Activated CD4-positive, alpha-beta T cell treated with anti-CD3 and anti-CD28 coated beads for 4 hours (primary cell): ENCODE measurements around the gene RNASE1.

Experiments
- DNase-seq, 2 donors: peaks; one replicate each; pipeline ENCODE4 v3.0.0-alpha.2; 2020

RNASE1 gene

DNA sequence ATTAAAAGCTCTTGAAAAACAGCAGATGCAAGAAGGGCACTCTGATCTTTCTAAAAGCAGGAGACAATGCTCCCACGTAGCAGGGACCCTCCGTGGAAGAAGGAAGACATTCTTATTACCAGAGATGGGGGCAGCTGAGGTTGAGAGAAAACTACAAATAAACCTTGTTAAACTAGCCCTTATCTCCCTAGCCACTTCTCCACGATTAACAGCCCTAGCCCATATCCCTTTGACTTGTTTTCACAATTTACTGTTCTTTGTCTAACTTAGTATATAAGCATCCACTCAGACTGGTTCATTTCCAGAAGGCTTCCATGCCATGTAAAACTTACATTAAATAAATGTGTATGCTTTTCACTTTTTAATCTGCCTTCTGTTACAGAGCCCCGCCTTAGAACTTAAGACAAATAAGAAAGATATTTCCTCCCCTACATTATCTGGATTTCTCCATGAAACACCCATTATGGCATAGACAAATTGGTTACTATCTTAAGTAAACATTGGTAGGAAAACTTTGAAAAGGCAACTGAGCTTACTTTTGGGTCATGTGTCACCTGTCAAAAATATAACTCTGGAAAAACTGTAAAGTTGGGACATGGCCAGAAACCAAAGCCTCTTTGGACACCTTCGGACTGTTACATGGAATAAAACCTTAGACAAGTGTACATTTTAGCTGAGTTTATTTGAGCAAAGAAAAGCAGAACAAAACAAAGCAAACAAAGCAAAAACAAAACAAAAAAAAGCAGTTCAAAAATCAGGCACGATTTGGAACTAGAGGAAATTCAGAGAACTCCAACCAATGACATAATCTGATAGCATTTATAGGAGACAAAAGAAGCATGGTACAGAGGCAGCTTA, 4.9 kb upstream of the RNASE1 start:
- DNase-seq = no peak

DNA sequence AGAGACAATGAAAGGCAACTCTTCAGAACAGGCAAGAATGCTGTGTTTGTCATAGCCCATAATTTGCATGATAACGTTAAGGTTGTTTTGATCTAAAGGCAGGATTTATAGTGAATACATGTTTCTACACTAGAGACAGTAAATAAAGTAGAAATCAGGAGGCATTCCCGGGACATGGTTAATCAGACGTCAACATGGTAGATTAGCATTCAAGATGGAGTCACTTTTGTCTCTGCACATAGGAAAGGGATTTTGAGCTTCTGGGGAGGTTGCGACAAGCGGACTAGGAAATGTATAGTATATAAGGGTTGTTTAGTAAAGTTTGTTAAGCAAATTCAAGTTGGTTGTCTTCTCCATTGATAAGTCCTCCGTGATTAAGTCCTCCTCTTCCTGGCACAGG, 2.8 kb upstream of the RNASE1 start:
- DNase-seq = no peak

DNA sequence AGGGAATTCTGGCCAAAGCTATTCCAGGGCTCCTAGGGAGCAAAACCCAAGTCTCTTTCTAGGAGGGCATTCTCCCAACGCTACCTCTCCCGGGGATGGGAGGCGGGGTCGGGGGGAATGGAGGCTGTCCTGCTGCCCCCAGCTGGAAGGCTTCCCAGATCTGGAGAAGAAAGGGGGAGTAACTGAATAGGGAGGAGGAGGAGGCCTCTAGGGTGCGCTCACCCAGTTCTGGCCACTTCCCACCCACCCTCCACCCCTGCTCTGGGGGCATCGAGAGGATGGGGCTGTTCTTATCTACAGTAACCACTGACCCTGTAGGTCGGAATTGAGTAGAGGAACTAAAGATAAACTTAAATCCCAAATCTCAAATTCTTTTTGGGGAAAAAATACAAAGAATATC, 579 bp upstream of the RNASE1 start:
- no peak for DNase-seq

DNA sequence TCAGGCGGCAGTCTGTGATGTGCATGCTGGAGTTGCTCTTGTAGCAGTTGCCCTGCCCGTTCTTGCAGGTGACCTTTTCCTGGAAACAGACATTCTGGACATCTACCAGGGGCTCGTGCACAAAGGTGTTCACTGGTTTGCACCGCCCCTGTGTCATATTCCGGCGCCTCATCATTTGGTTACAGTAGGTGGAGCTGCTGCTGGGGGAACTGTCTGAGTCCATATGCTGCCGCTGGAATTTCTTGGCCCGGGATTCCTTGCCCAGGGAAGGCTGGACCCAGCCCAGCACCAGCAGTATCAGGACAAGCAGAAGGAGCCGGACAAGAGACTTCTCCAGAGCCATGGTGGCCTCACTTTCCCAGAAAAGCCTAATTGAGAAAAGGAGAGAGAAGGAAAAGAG, 918 bp downstream of the RNASE1 start:
- DNase-seq = no peak

DNA sequence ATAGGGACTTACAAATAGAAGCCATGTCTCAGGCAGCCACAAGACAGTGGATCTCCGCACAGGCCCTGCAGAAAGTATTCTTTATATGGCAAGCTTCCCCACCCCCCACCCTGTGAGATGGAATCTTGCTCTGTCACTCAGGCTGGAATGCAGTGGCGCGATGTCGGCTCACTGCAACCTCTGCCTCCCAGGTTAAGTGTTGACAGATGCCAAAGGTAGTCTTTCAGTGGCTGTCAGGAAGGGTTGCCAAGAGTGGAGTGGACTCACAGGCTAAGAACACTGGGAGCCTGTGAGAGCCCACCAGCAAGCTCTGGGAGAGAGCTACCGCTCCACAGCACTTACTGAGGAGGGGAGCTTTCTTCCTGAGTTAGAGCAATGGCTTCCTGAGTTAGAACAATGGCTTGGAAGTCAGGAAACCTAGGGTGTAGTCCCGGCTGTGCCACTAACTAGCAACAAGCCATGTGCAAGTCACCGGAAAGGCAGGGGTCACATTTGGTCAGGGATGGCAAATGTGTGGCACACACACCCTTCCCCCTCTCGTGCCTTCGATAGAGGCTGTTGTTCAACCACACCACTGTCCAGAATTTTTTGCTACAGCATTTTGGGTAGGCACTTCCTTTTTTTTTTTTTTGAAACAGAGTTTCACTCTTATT, 2.6 kb downstream of the RNASE1 start:
- no peak for DNase-seq

DNA sequence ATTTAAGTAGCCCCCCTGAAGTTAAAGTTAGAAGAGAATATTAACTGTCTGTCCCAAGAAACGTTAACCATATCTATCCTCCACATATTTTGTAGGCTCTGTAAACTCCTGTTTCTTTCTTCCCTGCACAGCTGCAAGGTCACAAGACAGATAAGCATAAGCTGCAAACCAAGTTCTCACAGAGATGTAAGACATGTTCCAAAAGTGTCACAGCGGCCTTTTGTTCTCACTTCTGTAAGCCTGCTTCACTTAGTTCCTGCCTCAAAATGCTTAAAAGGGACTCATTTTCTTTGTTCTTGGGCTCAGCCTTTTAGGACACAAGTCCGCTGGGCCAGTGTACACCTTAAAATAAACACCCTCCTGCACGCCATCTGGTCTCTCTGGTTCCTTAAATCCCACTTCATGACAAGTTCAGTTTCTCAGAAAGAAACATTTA, 3.2 kb downstream of the RNASE1 start:
- DNase-seq = no peak

DNA sequence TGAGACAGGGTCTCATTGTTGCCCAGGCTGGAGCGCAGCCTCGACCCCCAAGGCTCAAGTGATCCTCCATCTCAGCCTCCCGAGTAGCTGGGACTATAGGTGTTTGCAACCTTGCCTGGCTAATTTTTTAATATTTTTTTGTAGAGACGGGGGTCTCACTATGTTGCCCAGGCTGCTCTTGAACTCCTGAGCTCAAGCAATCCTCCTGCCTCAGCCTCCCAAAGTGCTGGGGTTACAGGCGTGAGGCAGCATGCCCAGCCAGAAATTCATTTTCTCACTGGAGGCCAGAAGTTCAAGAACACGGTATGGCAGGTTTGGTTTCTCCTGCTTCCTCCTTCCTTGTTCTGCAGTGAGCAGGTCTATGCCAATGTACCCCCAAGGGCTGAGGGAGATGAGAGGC, 3.7 kb downstream of the RNASE1 start:
- no peak for DNase-seq

DNA sequence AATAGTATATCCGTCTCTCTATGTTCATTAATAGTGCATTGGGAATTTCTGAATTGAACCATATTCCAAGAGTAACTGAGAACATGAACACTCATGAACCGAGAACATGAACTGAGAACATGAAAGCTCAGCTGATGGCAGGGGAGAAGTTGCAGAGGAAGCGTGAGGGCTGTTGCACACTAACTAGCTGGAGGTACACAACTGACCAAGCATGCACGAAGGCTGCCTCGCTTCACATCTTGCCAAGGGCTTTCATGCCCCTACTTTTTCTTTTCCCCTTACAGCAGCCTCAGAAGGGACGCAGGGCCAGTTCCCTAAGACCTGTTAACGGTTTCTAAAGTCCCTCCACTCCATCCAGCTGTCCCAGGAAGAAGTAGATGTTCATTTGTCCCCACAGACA, 4.3 kb downstream of the RNASE1 start:
- DNase-seq = no peak

DNA sequence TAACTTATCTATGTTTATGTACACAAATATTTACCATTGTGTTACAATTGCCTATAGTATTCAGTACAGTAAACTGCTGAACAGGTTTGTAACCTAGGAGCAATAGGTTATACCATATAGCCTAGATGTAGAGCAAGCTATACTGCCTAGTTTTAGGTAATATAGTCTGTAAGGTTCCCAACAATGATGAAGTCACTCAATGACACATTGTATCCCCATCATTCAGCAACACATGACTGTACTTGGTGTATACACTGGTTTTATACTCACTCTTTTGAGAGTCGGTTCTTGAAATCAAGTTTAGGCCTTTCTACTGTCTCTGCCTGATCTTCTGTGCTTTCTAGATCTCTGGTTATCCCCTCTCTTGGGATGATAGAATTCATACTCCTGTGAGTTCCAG, 5.5 kb downstream of the RNASE1 start:
- DNase-seq = no peak

DNA sequence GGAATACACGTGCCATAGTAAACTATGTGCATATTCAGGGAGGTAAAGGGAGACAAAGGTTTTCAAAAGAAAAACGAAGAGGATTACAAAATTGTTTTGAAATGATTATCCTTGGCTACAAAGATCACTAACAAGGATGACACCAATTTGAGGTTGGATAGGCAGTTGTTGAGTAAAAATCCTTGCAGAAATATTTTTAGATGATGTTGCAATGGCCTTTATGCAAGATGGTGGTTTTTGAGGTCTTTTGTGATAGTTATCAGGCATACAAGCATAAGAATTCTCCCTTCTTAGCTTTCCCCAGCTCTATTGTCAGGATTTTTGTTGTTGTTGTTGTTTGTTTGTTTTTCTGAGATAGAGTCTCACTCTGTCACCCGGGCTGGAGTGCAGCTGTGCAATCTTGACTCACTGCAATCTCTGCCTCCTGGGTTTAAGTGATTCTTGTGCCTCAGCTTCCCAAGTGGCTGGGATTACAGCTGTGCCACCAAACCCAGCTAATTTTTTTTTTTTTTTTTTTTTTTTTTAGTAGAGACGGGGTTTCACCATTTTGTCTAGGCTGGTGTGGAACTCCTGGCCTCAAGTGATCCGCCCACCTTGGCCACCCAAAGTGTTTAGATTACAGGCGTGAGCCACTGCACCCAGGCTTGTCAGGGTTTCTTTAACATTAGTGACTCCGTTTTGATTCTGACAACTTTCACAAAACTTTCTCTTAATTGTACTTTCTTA, 7.8 kb downstream of the RNASE1 start:
- no peak for DNase-seq

DNA sequence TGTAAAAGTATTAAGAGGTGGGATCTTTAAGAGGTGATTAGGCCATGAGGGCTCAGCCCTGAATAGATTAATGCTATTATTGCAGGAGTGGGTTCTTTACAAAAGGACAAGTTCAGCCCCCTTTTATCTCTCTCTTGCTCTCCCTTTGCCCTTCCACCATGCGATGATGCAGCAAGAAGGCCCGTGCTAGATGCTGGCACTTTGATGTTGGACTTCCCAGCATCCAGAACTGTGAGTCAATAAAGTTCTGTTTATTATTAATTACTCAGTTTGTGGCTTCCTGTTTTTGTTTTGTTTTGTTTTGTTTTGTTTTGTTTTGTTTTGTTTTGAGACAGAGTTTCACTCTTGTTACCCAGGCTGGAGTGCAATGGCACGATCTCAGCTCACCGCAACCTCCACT, 10.1 kb downstream of the RNASE1 start:
- no peak for DNase-seq

DNA sequence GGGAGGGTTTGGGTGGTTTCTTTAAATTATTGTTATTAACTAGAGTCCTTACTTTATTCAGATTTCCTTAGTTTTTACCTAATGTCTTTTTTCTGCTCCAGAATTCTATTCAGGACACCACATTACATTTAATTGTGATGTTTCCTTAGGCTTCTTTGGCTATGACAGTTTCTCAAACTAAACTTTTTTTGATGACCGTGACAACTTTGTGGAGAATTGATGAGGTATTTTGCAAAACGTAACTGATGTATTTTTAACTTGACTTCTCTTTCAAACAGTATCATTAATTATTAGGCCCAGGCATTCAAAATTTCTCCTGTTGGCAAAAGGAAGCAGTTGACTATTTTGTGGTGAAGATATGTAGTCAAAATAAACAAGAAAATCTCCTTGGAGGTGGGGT, 11.0 kb downstream of the RNASE1 start:
- DNase-seq = no peak

DNA sequence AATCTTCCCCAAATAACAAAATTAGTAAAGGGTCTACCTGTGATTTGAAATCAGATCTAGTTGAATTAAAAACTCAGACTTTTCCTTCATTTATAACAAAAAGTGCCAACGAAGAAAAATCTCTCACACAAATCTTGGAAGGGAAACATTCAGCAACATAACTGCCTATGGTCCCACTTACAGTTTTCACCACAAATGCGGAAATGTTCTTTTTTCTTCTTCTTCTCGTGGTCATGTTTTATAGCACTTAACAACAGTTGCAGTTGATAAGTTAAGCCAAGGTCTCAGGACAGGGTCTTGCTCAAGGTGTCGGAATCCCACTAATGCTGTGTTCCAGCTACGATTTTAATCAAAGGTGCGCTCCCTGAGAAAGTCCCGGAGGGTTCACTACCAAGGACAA, 11.5 kb downstream of the RNASE1 start:
- DNase-seq = no peak

DNA sequence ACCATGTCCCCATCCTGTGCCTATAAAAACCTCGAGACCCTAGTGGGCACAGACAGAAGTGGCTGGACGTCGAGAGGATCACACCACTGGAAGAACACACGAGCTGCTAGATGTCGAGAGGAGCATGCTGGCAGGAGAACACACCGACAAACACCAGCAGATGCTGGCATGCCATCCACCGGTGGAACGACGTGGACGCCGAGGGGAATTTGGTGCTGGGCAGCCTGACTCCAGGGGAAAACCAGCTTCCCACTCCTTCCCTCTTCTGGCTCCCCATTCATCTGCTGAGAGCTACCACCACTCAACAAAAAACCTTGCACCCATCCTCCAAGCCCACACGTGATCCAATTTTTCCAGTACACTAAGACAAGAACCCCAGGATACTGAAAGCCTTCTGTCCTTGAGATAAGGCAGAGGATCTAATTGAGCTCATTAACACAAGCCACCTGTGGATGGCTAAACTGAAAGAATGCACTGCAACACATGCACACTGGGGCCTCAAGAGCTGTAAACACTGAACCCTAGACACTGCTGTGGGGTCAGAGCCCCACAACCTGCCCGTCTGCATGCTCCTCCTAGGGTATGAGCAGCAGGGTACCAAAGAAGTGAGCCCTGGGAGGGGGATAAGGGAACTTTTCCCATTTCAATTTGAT, 12.1 kb downstream of the RNASE1 start:
- DNase-seq = no peak

DNA sequence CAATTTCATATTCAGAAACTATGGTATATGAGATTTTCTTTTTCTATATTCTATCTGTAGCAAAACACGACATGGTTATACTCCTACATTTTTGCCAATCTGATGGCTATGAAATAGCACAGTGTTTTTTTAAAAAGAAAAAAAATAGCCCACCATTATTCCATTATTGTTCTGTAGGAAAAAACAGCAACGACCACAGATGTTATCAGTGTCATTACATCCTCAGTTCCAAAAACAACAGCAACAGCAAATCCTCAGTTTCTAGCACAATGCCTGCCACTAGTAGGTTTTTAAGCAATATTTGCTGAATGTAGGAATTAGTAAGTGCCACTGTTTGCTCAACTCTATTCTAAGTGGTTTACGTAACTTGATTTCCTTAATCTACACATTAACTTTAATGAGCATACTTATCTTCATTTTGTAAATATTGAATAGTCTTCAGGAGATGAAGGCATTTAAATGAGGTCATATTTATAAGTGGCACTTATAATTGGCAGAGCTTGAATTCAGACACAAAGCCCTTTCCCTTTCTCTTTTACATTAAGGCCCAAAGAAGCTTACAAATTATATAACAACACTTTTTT, 13.3 kb downstream of the RNASE1 start:
- DNase-seq = no peak

DNA sequence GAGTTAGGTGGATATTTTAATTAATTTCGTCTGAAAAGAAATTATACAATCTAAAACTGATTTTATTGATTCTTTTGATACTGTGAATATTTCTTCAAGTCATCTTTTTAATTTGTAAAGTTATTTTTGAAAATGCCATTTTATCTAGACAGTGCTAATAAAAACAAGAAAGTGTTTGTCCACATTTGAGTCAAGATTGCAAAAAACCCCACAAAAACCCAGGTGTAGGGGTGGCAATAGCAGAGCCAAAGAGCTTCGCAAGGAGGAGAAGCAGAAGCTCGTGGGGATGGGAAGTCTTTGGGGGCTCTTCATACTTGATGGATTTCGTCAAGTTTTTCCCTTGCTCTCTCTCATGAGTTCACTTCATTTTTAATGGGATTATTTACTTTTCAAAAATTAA, 15.6 kb downstream of the RNASE1 start:
- DNase-seq = no peak

DNA sequence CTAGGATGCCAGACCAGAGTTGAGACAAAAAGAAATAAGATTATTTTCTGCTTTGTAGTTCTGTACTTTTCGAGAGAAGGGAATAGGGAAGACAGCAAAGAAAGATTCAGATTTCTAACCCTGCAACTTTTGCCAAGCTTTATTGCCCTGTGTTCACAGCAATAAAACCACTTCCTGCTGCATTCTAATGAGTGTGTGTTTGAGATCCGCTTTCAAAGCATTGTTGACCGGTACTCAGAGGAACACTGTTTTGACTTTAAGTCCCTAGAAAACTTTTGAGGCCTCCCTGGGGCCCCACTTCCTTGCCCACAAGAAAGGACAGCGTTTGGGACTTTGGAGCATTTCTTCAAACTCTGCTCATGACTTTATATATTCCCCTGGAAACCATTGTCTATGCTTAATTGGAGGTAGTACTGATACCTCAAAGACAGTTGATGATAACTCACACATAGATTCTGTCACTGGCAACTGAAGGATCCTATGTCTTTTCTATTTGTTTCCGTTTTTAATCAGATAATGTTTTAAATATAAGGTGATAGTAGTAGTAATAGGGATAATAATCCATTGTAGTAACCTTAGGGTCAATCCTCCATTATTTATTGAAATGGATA, 20.3 kb downstream of the RNASE1 start:
- no peak for DNase-seq

DNA sequence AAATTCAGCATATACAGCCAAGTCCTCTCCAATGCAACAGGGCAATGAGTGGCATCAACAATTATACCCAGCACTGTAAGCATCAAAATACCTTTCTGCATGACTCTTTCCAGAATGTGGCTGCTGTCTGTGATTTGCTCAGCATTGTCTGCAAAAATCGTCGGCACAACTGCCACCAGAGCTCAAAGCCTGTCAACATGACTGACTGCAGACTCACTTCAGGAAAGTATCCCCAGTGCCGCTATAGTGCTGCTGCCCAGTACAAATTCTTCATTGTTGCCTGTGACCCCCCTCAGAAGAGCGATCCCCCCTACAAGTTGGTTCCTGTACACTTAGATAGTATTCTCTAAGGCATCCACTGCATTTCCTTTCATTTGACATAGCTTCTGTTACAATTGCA, 20.8 kb downstream of the RNASE1 start:
- DNase-seq = no peak

DNA sequence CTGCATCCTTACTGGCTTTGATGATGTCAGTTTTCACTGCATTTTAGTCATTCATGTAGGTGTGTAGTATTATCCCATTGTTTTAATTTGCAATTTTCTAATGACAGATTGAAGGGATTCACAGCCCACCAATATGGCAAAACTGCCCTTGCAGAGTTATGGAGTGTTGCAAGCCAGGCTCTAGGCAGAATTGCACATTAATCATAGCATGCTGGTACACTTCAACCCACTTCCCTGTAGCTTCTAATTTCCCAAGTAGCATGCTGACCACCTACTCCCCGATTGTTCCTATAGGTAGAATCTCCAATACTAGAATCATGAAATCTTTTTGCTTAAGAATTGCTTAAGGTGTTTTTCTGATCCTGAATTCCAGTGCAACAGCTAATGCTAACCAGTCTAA, 26.7 kb downstream of the RNASE1 start:
- DNase-seq = no peak

DNA sequence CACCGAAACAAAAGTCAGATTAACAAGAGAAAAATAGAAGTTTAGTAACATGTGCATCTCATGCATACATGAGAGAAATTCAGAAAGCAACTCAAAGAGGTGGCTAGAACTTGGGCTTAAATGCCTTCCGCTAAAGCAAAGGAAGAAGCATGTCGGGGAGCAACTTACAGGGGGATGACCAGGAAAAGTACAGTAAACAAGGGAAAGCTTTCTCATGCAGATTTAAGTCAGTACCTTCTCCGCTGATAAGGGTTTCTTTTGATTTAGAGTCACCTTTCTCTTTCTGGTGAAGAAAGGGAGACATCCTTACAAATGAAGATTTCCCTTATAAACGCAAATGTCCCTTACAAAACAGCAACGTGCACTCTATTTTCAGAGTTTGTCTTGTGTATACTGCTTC, 27.6 kb downstream of the RNASE1 start:
- DNase-seq = no peak

DNA sequence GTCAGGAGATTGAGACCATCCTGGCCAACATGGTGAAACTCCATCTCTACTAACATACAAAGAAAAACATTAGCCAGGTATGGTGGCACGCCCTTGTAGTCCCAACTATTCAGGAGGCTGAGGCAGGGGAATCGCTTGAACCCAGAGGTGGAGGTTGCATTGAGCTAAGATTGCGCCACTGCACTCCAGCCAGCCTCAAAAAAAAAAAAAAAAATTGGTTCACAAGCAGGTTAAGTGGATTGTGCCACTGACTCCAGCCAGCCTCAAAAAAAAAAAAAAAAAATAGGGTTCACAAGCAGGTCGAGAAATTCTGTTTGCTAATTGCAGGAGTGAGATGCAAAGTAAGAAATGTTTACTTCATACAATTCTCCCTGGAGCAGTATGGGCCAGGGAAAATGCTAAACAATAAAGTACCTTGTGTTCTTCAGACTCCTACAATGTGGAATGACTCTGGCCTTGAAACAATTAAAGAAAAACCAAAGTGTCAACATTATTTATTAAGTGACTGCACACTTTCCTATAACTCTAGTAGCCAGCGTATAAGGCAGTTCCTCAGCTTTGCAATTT, 28.3 kb downstream of the RNASE1 start:
- DNase-seq = no peak

DNA sequence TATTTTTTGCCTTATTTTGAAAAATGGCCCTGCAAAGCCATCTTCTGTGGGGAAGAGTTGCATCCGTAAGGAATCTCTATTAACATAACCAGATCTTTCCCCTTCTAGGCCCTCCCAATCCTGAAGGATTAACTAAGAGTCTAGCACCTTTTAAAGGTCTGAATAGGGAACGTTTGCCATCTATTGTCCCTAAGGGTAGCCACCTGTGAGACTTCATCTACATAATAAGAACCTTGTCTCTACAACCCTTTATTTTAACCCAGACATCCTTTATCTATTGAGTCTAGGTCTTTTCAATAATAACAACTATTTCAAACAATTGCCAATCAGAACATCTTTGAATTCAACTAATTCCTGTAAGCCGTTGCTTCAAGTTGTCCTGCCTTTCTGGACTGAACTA, 30.0 kb downstream of the RNASE1 start:
- DNase-seq = no peak
